ENCODE measurements around the gene NRXN3.

The NRXN3 gene

GRCh38 chr14:79093531-79093930, 923.4 kb downstream of the NRXN3 start:
- no peak overlapping the region for H3K4me3 Mint-ChIP-seq
- H3K4me1 Mint-ChIP-seq = peaks cover 17% of the 10 kb centered on the region
- TF ChIP-seq, protein P1, sequence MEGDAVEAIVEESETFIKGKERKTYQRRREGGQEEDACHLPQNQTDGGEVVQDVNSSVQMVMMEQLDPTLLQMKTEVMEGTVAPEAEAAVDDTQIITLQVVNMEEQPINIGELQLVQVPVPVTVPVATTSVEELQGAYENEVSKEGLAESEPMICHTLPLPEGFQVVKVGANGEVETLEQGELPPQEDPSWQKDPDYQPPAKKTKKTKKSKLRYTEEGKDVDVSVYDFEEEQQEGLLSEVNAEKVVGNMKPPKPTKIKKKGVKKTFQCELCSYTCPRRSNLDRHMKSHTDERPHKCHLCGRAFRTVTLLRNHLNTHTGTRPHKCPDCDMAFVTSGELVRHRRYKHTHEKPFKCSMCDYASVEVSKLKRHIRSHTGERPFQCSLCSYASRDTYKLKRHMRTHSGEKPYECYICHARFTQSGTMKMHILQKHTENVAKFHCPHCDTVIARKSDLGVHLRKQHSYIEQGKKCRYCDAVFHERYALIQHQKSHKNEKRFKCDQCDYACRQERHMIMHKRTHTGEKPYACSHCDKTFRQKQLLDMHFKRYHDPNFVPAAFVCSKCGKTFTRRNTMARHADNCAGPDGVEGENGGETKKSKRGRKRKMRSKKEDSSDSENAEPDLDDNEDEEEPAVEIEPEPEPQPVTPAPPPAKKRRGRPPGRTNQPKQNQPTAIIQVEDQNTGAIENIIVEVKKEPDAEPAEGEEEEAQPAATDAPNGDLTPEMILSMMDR (IDR thresholded peaks at IDR 0.05; ENCODE audit: unreplicated experiment in 3 of 3) = no peak
- H3K27ac Mint-ChIP-seq = no peak overlapping the region
- no peaks in the 10 kb centered on the region for H3K27me3 Mint-ChIP-seq (ENCODE audit: low read depth)
- H3K36me3 Mint-ChIP-seq (ENCODE audit: low read depth) = no peaks in the 10 kb centered on the region
- H3K9me3 Mint-ChIP-seq = no peaks in the 10 kb centered on the region

DNA sequence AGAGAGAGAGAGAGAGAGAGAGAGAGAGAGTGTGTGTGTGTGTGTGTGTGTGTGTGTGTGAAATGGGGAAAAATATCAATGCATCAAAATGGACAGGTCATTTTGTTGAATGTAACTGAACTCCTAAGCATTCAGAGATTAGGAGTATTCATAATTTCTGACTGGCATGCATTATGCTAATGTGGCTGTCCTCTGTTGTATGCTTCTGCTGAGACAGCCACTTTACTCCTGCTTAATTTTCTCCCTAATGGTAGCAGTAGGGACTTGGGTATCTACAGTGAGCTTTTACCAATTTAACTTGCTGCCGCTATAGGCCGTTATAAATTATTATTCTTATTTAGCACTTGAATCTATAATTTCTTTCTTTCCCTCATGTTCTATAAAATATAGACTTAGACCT, 924.8 kb downstream of the NRXN3 start:
- H3K4me1 Mint-ChIP-seq = peaks cover 11% of the 10 kb centered on the region
- no peaks in the 10 kb centered on the region for H3K36me3 Mint-ChIP-seq (ENCODE audit: low read depth)
- TF ChIP-seq, protein P1 (IDR thresholded peaks at IDR 0.05; ENCODE audit: unreplicated experiment in 3 of 3) = no peak
- no peak overlapping the region for H3K4me3 Mint-ChIP-seq
- no peaks in the 10 kb centered on the region for H3K27me3 Mint-ChIP-seq (ENCODE audit: low read depth)
- H3K27ac Mint-ChIP-seq = no peak overlapping the region
- no peaks in the 10 kb centered on the region for H3K9me3 Mint-ChIP-seq

GRCh38 chr14:79096811-79097210, 926.6 kb downstream of the NRXN3 start:
- Mint-ChIP-seq H3K27ac (no peak overlapping the region), H3K9me3 (no peaks in the 10 kb centered on the region), H3K4me3 (no peak overlapping the region), H3K27me3 (ENCODE audit: low read depth) (no peaks in the 10 kb centered on the region), H3K36me3 (ENCODE audit: low read depth) (no peaks in the 10 kb centered on the region), H3K4me1 (no peaks in the 10 kb centered on the region)
- TF ChIP-seq, protein P1 (IDR thresholded peaks at IDR 0.05; ENCODE audit: unreplicated experiment in 3 of 3) = no peak

- no peaks in the 10 kb centered on the region for H3K9me3 Mint-ChIP-seq
- no peaks in the 10 kb centered on the region for H3K36me3 Mint-ChIP-seq (ENCODE audit: low read depth)
- TF ChIP-seq, protein P1 (IDR thresholded peaks at IDR 0.05; ENCODE audit: unreplicated experiment in 3 of 3) = no peak
- no peak overlapping the region for H3K27ac Mint-ChIP-seq
- H3K27me3 Mint-ChIP-seq (ENCODE audit: low read depth) = no peaks in the 10 kb centered on the region
- H3K4me3 Mint-ChIP-seq = no peak overlapping the region
- H3K4me1 Mint-ChIP-seq = no peaks in the 10 kb centered on the region
Observed at GRCh38 chr14:79098324-79098723, 928.2 kb downstream of the NRXN3 start.

GRCh38 chr14:79100578-79100977, 930.4 kb downstream of the NRXN3 start:
- Mint-ChIP-seq H3K4me3 (no peak overlapping the region), H3K36me3 (ENCODE audit: low read depth) (no peaks in the 10 kb centered on the region)

GRCh38 chr14:79101388-79101787, 931.2 kb downstream of the NRXN3 start:
- Mint-ChIP-seq H3K9me3 (no peaks in the 10 kb centered on the region), H3K36me3 (ENCODE audit: low read depth) (no peaks in the 10 kb centered on the region), H3K4me1 (no peaks in the 10 kb centered on the region), H3K27me3 (ENCODE audit: low read depth) (no peaks in the 10 kb centered on the region), H3K27ac (no peak overlapping the region), H3K4me3 (no peak overlapping the region)
- TF ChIP-seq, protein P1 (IDR thresholded peaks at IDR 0.05; ENCODE audit: unreplicated experiment in 3 of 3) = no peak

More at GRCh38 chr14:79100578-79100977, 930.4 kb downstream of the NRXN3 start:
- Mint-ChIP-seq H3K9me3 (no peaks in the 10 kb centered on the region), H3K27me3 (ENCODE audit: low read depth) (no peaks in the 10 kb centered on the region), H3K27ac (no peak overlapping the region), H3K4me1 (no peaks in the 10 kb centered on the region)
- TF ChIP-seq, protein P1 (IDR thresholded peaks at IDR 0.05; ENCODE audit: unreplicated experiment in 3 of 3) = no peak
